Muscle of leg (tissue), 11 donors: ENCODE results near the gene IGFBP6. TPM values are rescaled to one million over a fixed set of nuclear protein-coding genes. Genes with fewer than 3 reads are reported as not detected.

Experiments
- DNase-seq: peaks from one replicate; pipeline ENCODE4 v3.0.0; 2013
- H3K27ac ChIP-seq: one replicate; pipeline ENCODE4 v1.5.1; 2013; ENCODE audit warnings: mild to moderate bottlenecking, low read length, control low read depth
- H3K27me3 ChIP-seq: one replicate; pipeline ENCODE4 v1.6.1; 2013; ENCODE audit warnings: low read length; ENCODE audit not compliant: control insufficient read depth, insufficient read depth
- H3K36me3 ChIP-seq: one replicate; pipeline ENCODE4 v1.6.1; 2013; ENCODE audit warnings: low read length; ENCODE audit not compliant: control insufficient read depth, insufficient read depth
- H3K4me1 ChIP-seq: one replicate; pipeline ENCODE4 v1.6.1; 2013; ENCODE audit warnings: low read length; ENCODE audit not compliant: control insufficient read depth, insufficient read depth
- H3K4me3 ChIP-seq: one replicate; pipeline ENCODE4 v1.5.1; 2013; ENCODE audit warnings: low read length, control low read depth
- H3K9me3 ChIP-seq: replicated peaks from 2 replicates; pipeline ENCODE4 v1.6.1; 2013; ENCODE audit warnings: low read depth, low read length; ENCODE audit not compliant: control insufficient read depth
- WGBS: methylation state at CpG from one replicate; pipeline ENCODE4 v1.1.5; 2013; ENCODE audit warnings: missing lambda C conversion rate; ENCODE audit not compliant: insufficient coverage; 5-methylcytosine and 5-hydroxymethylcytosine counted together
- polyA plus RNA-seq, 8 donors: library from polyadenylated mRNA; unstranded; fragments of 120-200 nt; gene quantifications; one replicate each; pipeline versions ENCODE4 v1.2.1 to v1.2.3, GENCODE V29; 2013; ENCODE audit warnings: inconsistent platforms in 1 of 8, low replicate concordance in 1 of 8; ENCODE audit not compliant: insufficient read length in 8 of 8, insufficient read depth in 1 of 8
- total RNA-seq: library from RNA; stranded (reverse); fragments of 120-200 nt; gene quantifications from one replicate; pipeline ENCODE4 v1.2.4, GENCODE V29; 2013

Gene IGFBP6
- total and polyA plus RNA-seq, 9 donors = 50.7 to 181 (median 101) TPM

DNA sequence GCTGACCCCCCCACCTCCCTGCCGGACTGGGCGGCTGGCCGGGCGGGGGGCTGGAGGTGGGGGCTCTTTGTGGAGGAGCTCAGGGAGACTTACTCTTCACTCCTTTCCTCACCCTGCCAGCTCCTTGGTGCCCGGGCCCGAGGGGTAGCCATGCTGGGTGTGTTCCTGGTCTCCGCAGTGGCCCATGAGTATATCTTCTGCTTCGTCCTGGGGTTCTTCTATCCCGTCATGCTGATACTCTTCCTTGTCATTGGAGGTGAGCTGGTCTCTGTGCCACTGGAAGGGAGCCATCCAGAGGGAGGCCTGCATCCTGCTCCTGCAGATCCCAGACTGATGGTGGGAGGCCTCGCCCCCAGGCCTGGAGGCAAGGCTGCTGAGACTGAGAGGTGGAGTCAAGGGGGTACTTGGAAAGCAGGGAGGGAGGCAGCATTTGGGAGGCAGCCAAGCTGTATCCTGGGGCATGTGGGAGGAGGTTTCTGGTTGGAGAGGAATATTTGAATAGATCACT is 25.5 kb downstream of the IGFBP6 start:
- no peaks in the 10 kb centered on the region for H3K4me1 ChIP-seq
- WGBS = 89% methylated on average over 5 of the region's 10 CpGs
- H3K9me3 ChIP-seq = no peaks in the 10 kb centered on the region
- H3K36me3 ChIP-seq = no peaks in the 10 kb centered on the region
- H3K27me3 ChIP-seq = no peaks in the 10 kb centered on the region
- no peak overlapping the region for H3K27ac ChIP-seq
- DNase-seq = no peak
- H3K4me3 ChIP-seq = no peak overlapping the region

- DNase-seq = no peak
These were observed 26.3 kb downstream of the IGFBP6 start for GRCh38 chr12:53123578-53124351.

GRCh38 chr12:53124352-53124723 is 26.9 kb downstream of the IGFBP6 start:
- Histone ChIP-seq H3K4me1 (no peaks in the 10 kb centered on the region), H3K36me3 (no peaks in the 10 kb centered on the region), H3K27ac (no peak overlapping the region), H3K27me3 (no peaks in the 10 kb centered on the region), H3K9me3 (no peaks in the 10 kb centered on the region), H3K4me3 (no peak overlapping the region)
- DNase-seq = no peak

More at GRCh38 chr12:53123578-53124351, 26.3 kb downstream of the IGFBP6 start:
- WGBS = 85% methylated on average over 15 of the region's 16 CpGs
- Histone ChIP-seq H3K9me3 (no peaks in the 10 kb centered on the region), H3K4me1 (no peaks in the 10 kb centered on the region), H3K36me3 (no peaks in the 10 kb centered on the region), H3K27me3 (no peaks in the 10 kb centered on the region), H3K27ac (no peak overlapping the region), H3K4me3 (no peak overlapping the region)

DNA sequence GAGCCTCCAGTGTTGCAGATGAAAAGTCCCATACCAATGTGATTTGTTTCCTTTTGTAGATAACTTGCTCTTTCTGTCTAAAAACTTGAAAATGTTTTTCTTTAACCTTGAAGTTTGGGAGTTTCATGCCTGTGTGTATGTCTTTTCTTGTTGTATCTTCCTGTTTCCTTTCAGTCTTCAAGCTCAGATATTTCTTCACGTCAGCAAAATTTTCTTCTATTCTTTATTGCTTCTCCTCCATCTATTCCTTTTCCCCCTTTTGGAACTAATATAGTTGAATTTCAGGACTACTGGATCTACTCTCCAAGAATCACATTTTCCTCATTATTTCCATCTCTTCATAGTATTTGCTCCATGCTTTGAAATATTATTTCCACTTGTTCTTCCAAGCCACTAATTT is 29.7 kb downstream of the IGFBP6 start:
- no peak overlapping the region for H3K27ac ChIP-seq
- WGBS = no CpG with 5 or more reads among the region's 1 CpG
- no peak overlapping the region for H3K4me3 ChIP-seq
- peaks cover 12% of the 10 kb centered on the region for H3K4me1 ChIP-seq
- H3K36me3 ChIP-seq = no peaks in the 10 kb centered on the region
- H3K9me3 ChIP-seq = no peaks in the 10 kb centered on the region
- DNase-seq = no peak
- no peaks in the 10 kb centered on the region for H3K27me3 ChIP-seq

DNA sequence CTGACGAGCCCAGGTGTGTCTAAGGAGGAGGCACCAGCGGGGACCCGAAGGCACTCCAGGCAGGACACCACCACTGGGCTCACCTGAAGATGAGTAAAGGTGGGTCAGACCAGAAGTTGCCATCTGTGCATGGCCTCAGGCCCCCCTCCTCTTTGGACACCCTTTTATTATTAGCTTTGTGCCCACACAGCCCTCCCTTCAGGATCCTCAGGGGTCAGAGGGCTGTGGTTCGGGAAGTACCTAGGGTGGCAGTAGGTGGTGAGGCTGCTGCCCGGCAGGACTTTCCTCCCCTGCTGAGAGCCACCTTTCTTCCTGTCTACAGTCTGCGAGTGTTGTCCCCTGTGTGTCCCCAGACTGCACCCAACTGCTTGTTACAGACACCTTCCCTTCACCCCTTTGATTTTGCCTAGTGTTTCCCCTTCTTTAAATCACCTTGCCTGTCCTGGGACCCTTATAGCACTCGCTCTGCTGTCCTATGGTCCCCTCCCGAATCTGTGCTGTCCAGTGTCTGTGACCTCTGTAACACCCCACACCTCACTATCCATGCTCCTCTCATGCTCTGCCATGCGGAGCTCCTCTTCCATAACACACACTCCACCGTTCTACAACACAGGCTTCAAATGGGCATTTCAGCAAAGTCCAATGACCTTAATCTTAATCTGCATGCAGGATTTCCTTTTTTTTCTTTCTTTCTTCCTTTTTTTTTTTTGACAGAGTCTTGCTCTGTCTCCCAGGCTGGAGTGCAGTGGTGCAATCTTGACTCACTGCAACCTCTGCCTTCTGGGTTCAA is 31.5 kb downstream of the IGFBP6 start:
- no peaks in the 10 kb centered on the region for H3K9me3 ChIP-seq
- no peaks in the 10 kb centered on the region for H3K27me3 ChIP-seq
- no peak overlapping the region for H3K4me3 ChIP-seq
- H3K36me3 ChIP-seq = no peaks in the 10 kb centered on the region
- no peak overlapping the region for H3K27ac ChIP-seq
- no peak for DNase-seq
- 75% methylated on average over 7 of the region's 10 CpGs for WGBS
- H3K4me1 ChIP-seq = peaks cover 12% of the 10 kb centered on the region

DNA sequence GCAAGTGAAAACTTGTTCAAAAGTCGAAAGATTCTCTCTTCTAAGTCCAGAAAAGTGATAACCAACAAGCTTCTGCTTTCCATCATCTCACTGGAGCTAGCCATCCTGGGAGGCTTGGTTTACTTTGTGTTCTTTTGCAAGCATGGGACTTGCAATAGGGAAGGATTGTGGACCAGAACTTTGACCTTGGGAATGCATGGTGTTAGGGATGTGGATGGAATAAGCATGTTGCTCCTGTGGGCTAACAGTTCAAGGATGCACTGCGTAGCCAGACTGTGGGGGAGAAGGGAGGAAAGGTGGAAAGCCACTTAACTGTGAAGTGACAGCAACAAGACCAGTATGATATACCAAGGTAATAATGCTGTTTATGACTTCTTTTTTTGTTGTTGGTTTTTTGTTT is 34.4 kb downstream of the IGFBP6 start:
- 90% methylated on average over 1 of the region's 2 CpGs for WGBS
- H3K36me3 ChIP-seq = no peaks in the 10 kb centered on the region
- no peaks in the 10 kb centered on the region for H3K27me3 ChIP-seq
- H3K4me1 ChIP-seq = peaks cover 12% of the 10 kb centered on the region
- H3K9me3 ChIP-seq = no peaks in the 10 kb centered on the region
- no peak for DNase-seq
- H3K27ac ChIP-seq = no peak overlapping the region
- H3K4me3 ChIP-seq = no peak overlapping the region

GRCh38 chr12:53133722-53134121 is 36.3 kb downstream of the IGFBP6 start:
- no peaks in the 10 kb centered on the region for H3K36me3 ChIP-seq
- no peak overlapping the region for H3K4me3 ChIP-seq
- H3K9me3 ChIP-seq = no peaks in the 10 kb centered on the region
- H3K4me1 ChIP-seq = peaks cover 12% of the 10 kb centered on the region
- no peaks in the 10 kb centered on the region for H3K27me3 ChIP-seq
- WGBS = no CpG with 5 or more reads among the region's 3 CpGs
- H3K27ac ChIP-seq = no peak overlapping the region
- DNase-seq = no peak

DNA sequence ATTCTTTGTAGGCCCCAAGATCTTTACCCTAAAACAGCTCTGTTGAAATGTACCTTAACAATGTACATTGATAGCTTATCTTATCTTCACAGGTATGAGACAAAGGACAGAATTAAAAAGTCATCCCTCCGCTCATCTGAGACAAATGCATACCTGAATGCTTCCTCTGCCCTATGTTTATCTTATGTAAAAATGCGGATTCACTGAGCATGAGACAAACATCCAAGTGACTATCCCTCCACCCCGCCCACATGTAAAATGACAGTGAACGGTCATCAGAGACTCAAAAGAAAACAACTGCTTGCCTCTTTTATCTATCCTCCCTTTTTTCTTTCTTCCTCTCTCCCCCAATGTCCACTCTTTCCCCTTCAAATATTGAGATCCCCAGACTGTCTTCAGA is 45.9 kb downstream of the IGFBP6 start:
- Histone ChIP-seq H3K4me1 (no peaks in the 10 kb centered on the region), H3K36me3 (no peaks in the 10 kb centered on the region), H3K4me3 (no peak overlapping the region), H3K27me3 (no peaks in the 10 kb centered on the region), H3K27ac (no peak overlapping the region), H3K9me3 (peaks cover 2% of the 10 kb centered on the region)
- WGBS = 90% methylated on average over 4 of the region's 4 CpGs
- no peak for DNase-seq

- 100% methylated on average over 2 of the region's 5 CpGs for WGBS
- no peaks in the 10 kb centered on the region for H3K27me3 ChIP-seq
- H3K4me3 ChIP-seq = no peak overlapping the region
- H3K9me3 ChIP-seq = no peaks in the 10 kb centered on the region
- no peak overlapping the region for H3K27ac ChIP-seq
- DNase-seq = no peak
- no peaks in the 10 kb centered on the region for H3K4me1 ChIP-seq
- H3K36me3 ChIP-seq = no peaks in the 10 kb centered on the region
These were observed 48.2 kb downstream of the IGFBP6 start for GRCh38 chr12:53145383-53146260.

DNA sequence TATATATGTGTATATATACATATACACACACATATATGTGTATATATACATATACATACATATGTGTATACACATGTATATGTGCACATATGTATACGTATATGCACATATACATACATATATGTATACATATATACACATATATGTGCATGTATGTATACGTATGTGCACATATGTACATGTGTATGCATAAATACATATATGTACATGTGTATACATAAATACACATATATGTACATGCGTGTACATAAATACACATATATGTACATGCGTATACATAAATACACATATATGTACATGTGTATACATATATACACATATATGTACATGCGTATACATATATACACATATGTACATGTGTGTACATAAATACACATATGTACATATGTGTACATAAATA is 49.7 kb downstream of the IGFBP6 start:
- no peaks in the 10 kb centered on the region for H3K9me3 ChIP-seq
- no peaks in the 10 kb centered on the region for H3K27me3 ChIP-seq
- H3K4me3 ChIP-seq = no peak overlapping the region
- DNase-seq = no peak
- H3K36me3 ChIP-seq = no peaks in the 10 kb centered on the region
- H3K27ac ChIP-seq = no peak overlapping the region
- H3K4me1 ChIP-seq = no peaks in the 10 kb centered on the region
- no CpG with 5 or more reads among the region's 5 CpGs for WGBS
